Measurements from ENCODE around the gene INTS7. TPM values are rescaled to one million over a fixed set of nuclear protein-coding genes. Genes with fewer than 3 reads are reported as not detected.

The INTS7 gene
- polyA plus RNA-seq, 3 donors: 6.1 to 10.7 (median 7.6) TPM

GRCh38 chr1:211929683-211930082, 105.7 kb downstream of the INTS7 start:
- Mint-ChIP-seq H3K36me3 (peaks cover 0 to 6% of the 10 kb centered on the region in 2 donors), H3K9me3 (peaks cover 0 to 2% (median 0%) of the 10 kb centered on the region in 7 donors), H3K4me3 (peak overlapping the region in 1 of 2 donors; percentile 82), H3K27me3 (ENCODE audit: low read depth in 3 of 3) (peaks cover 0 to 2% (median 0%) of the 10 kb centered on the region in 3 donors), H3K4me1 (peaks cover 70% of the 10 kb centered on the region), H3K27ac (peak overlapping the region; percentile 85 to 95 (median 88))
- H3K36me3 ChIP-seq (replicated peaks in 1 of 2; ENCODE audit: control insufficient read depth in 1 of 2, insufficient read depth in 2 of 2, low read length in 2 of 2): no peaks in the 10 kb centered on the region
- no peaks in the 10 kb centered on the region for H3K9me3 ChIP-seq (replicated peaks in 1 of 2; ENCODE audit: control insufficient read depth in 1 of 2, insufficient read depth in 1 of 2, low read length in 2 of 2)
- no peak for DNase-seq
- H3K4me1 ChIP-seq (ENCODE audit: control insufficient read depth in 1 of 2, insufficient read depth in 2 of 2, low read length in 2 of 2): peaks cover 63 to 69% of the 10 kb centered on the region in 2 donors
- H4K20me1 ChIP-seq (ENCODE audit: insufficient read depth, low read length): no peaks in the 10 kb centered on the region
- intact Hi-C loops (cut with micrococcal nuclease): loop anchor here in 1 of 2 donors (10.0 kb wide), 1 partner anchor 95 kb away; the partner anchor contains the start of gene LPGAT1
- TF ChIP-seq CTCF (IDR thresholded peaks at IDR 0.05): no peak
- peak overlapping the region in 1 of 3 experiments; percentile 64 for H3K4me3 ChIP-seq (replicated peaks in 1 of 3; ENCODE audit: low read depth in 2 of 3, low read length in 3 of 3)
- peak overlapping the region; percentile 68 to 87 for H3K27ac ChIP-seq (ENCODE audit: low read depth in 1 of 2, low read length in 2 of 2)
- H2AFZ ChIP-seq (ENCODE audit: insufficient read depth, low read depth, low read length, poor library complexity, severe bottlenecking): peak overlapping the region; percentile 73
- no peak overlapping the region for H3K9ac ChIP-seq (ENCODE audit: insufficient read depth, low read length, poor library complexity, severe bottlenecking)
- WGBS (ENCODE audit: insufficient coverage): no CpG with 5 or more reads among the region's 2 CpGs
- H3K79me2 ChIP-seq (ENCODE audit: insufficient read depth, low read length): no peaks in the 10 kb centered on the region
- peak overlapping the region; percentile 55 for H3K4me2 ChIP-seq (replicated peaks; ENCODE audit: extremely low read depth, low read length, poor library complexity, severe bottlenecking)
- no peaks in the 10 kb centered on the region for H3K27me3 ChIP-seq (ENCODE audit: control insufficient read depth in 2 of 2, insufficient read depth in 2 of 2, low read length in 2 of 2)

DNA sequence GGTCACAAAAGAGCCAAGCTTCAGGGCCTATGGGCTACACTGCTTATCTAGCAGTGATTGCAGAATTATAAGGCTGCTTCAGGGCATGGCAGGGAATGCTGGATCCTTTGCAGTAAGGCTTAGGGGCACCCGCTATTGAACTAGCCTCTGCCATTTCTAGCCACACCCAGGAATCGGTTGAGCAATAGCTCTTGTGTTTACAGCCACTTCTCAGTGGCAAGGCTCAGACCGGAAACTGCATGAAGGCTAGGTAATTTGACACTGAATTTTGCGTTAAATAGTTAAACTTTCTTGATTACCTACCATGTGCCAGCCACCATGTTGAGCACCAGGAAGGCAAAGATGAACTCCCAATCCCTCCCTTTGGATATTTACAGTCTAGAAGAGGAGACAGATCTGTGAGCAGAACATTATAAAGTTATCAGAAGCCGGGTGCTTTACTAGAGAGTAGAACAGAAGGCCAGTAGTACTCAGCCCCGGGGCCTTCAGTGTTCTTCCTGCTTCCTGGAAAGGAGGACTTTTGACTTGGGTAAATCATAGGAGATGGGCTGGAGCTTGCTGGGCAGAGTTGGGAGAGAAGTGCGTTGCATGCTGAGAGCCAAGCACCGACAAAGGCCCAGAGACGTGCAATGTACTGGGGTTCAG, 106.2 kb downstream of the INTS7 start:
- 37% methylated on average over 7 of the region's 9 CpGs for WGBS (ENCODE audit: insufficient coverage)

More for the DNA sequence above, 106.2 kb downstream of the INTS7 start:
- H3K27me3 ChIP-seq (ENCODE audit: control insufficient read depth in 2 of 2, insufficient read depth in 2 of 2, low read length in 2 of 2): no peaks in the 10 kb centered on the region
- Mint-ChIP-seq H3K36me3 (peaks cover 0 to 6% of the 10 kb centered on the region in 2 donors), H3K4me1 (peaks cover 64% of the 10 kb centered on the region), H3K4me3 (peak overlapping the region; percentile 45 to 82), H3K9me3 (peaks cover 0 to 2% (median 0%) of the 10 kb centered on the region in 7 donors), H3K27me3 (ENCODE audit: low read depth in 3 of 3) (peaks cover 0 to 2% (median 0%) of the 10 kb centered on the region in 3 donors), H3K27ac (peak overlapping the region; percentile 85 to 95 (median 88))
- H3K36me3 ChIP-seq (replicated peaks in 1 of 2; ENCODE audit: control insufficient read depth in 1 of 2, insufficient read depth in 2 of 2, low read length in 2 of 2): no peaks in the 10 kb centered on the region
- H3K4me1 ChIP-seq (ENCODE audit: control insufficient read depth in 1 of 2, insufficient read depth in 2 of 2, low read length in 2 of 2): peaks cover 61 to 64% of the 10 kb centered on the region in 2 donors
- H2AFZ ChIP-seq (ENCODE audit: insufficient read depth, low read depth, low read length, poor library complexity, severe bottlenecking): peak overlapping the region; percentile 73
- H3K9me3 ChIP-seq (replicated peaks in 1 of 2; ENCODE audit: control insufficient read depth in 1 of 2, insufficient read depth in 1 of 2, low read length in 2 of 2): no peaks in the 10 kb centered on the region
- intact Hi-C loops (cut with micrococcal nuclease): no loop called here
- H3K4me2 ChIP-seq (replicated peaks; ENCODE audit: extremely low read depth, low read length, poor library complexity, severe bottlenecking): peak overlapping the region; percentile 55
- DNase-seq: peak in 2 of 3 donors; percentile 42 to 68
- no peaks in the 10 kb centered on the region for H4K20me1 ChIP-seq (ENCODE audit: insufficient read depth, low read length)
- no peak for TF ChIP-seq CTCF (IDR thresholded peaks at IDR 0.05)
- peak overlapping the region in 2 of 3 experiments; percentile 8 to 64 for H3K4me3 ChIP-seq (replicated peaks in 1 of 3; ENCODE audit: low read depth in 2 of 3, low read length in 3 of 3)
- peak overlapping the region; percentile 37 for H3K9ac ChIP-seq (ENCODE audit: insufficient read depth, low read length, poor library complexity, severe bottlenecking)
- H3K79me2 ChIP-seq (ENCODE audit: insufficient read depth, low read length): no peaks in the 10 kb centered on the region
- peak overlapping the region; percentile 68 to 87 for H3K27ac ChIP-seq (ENCODE audit: low read depth in 1 of 2, low read length in 2 of 2)

Data from CD14-positive monocyte (primary cell).